ENCODE data around the gene DBH.

The DBH gene

DNA sequence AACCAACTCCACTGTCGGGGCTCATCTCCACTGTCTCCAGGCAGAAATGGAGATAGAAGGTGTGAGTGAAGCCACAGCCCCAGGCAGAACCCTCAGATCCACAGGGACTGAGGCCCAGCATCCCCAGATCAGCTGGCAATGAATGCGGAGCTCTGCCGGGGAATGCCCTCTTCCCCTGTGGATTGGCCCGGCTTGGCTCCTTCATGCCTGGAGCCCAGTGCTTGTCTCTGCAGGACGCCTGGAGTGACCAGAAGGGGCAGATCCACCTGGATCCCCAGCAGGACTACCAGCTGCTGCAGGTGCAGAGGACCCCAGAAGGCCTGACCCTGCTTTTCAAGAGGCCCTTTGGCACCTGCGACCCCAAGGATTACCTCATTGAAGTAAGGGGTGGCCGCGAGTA, 3.5 kb downstream of the DBH start:
- no peak overlapping the region for H3K27ac ChIP-seq
- no peak for DNase-seq (ENCODE audit: low spot score)
- no peak overlapping the region for H3K4me3 ChIP-seq
- TF ChIP-seq, protein P1, sequence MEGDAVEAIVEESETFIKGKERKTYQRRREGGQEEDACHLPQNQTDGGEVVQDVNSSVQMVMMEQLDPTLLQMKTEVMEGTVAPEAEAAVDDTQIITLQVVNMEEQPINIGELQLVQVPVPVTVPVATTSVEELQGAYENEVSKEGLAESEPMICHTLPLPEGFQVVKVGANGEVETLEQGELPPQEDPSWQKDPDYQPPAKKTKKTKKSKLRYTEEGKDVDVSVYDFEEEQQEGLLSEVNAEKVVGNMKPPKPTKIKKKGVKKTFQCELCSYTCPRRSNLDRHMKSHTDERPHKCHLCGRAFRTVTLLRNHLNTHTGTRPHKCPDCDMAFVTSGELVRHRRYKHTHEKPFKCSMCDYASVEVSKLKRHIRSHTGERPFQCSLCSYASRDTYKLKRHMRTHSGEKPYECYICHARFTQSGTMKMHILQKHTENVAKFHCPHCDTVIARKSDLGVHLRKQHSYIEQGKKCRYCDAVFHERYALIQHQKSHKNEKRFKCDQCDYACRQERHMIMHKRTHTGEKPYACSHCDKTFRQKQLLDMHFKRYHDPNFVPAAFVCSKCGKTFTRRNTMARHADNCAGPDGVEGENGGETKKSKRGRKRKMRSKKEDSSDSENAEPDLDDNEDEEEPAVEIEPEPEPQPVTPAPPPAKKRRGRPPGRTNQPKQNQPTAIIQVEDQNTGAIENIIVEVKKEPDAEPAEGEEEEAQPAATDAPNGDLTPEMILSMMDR (IDR thresholded peaks at IDR 0.05) = no peak

DNA sequence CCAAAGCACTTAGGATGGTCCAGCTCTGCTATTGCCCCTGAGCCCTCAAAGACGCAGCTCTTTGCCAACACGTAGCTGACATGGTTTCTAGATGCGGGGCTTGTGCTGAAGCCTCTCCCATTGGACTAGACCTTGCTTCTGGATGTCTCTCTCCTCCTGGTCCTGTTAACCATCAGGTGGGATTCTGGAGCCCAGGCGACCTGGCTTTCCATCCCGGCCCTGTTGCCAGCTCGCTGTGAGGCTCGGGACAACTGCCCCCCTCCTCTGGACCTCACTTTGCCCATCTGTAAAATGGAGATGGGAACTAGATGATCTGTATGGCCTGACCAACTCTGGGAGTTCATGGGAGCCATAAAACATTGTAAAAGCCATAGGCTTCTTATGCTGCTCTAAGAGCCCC, 4.0 kb downstream of the DBH start:
- TF ChIP-seq, protein P1 (IDR thresholded peaks at IDR 0.05) = no peak
- DNase-seq (ENCODE audit: low spot score) = no peak
- H3K4me3 ChIP-seq = no peak overlapping the region
- no peak overlapping the region for H3K27ac ChIP-seq

- TF ChIP-seq, protein P1 (IDR thresholded peaks at IDR 0.05) = no peak
- no peak overlapping the region for H3K4me3 ChIP-seq
- DNase-seq (ENCODE audit: low spot score) = no peak
- H3K27ac ChIP-seq = no peak overlapping the region
Measured at GRCh38 chr9:133640580-133641395, 4.6 kb downstream of the DBH start.

DNA sequence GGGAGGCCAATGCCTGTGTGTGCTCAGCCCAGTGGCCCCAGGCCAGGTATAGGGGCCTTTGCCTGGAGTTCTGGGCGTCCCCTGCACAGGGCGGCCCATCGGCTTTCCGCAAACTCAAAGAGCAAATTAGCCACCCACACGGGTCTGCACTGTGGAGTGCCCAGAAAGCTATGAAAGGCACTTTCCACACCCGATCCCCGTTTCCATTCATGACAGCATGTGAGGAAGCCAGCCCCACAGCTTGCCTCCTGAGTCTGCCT, 5.2 kb downstream of the DBH start:
- TF ChIP-seq, protein P1 (IDR thresholded peaks at IDR 0.05) = no peak
- no peak for DNase-seq (ENCODE audit: low spot score)
- no peak overlapping the region for H3K4me3 ChIP-seq
- H3K27ac ChIP-seq = no peak overlapping the region

GRCh38 chr9:133641861-133642595, 5.9 kb downstream of the DBH start:
- H3K27ac ChIP-seq = no peak overlapping the region
- H3K4me3 ChIP-seq = no peak overlapping the region
- DNase-seq (ENCODE audit: low spot score) = no peak
- TF ChIP-seq, protein P1 (IDR thresholded peaks at IDR 0.05) = no peak

- DNase-seq (ENCODE audit: low spot score) = no peak
- TF ChIP-seq, protein P1 (IDR thresholded peaks at IDR 0.05) = no peak
- no peak overlapping the region for H3K27ac ChIP-seq
- no peak overlapping the region for H3K4me3 ChIP-seq
Measured at GRCh38 chr9:133642708-133643361, 6.7 kb downstream of the DBH start.
